HT-29 (cell line): Measurements from ENCODE around the gene RHOG. TPM values are rescaled to one million over a fixed set of nuclear protein-coding genes. Genes with fewer than 3 reads are reported as not detected.

Experiments
- DNase-seq: peaks from one replicate; pipeline ENCODE4 v3.0.0-alpha.2; 2015; ENCODE audit warnings: low spot score
- total RNA-seq: library from RNA; depleted of rRNA; stranded (reverse); fragments of >200 nt; shearing (Covaris generic); gene quantifications from 2 replicates; pipeline ENCODE4 v1.2.3, GENCODE V29; 2014

Gene RHOG
- total RNA-seq, 1 experiment from 2014 or later: 58.9 TPM

- DNase-seq: no peak
Measured at GRCh38 chr11:3859373-3859881, 18.7 kb upstream of the RHOG start.

- DNase-seq: no peak
Measured at GRCh38 chr11:3857628-3858027, 16.9 kb upstream of the RHOG start.

GRCh38 chr11:3856856-3857553, 16.2 kb upstream of the RHOG start:
- no peak for DNase-seq

DNA sequence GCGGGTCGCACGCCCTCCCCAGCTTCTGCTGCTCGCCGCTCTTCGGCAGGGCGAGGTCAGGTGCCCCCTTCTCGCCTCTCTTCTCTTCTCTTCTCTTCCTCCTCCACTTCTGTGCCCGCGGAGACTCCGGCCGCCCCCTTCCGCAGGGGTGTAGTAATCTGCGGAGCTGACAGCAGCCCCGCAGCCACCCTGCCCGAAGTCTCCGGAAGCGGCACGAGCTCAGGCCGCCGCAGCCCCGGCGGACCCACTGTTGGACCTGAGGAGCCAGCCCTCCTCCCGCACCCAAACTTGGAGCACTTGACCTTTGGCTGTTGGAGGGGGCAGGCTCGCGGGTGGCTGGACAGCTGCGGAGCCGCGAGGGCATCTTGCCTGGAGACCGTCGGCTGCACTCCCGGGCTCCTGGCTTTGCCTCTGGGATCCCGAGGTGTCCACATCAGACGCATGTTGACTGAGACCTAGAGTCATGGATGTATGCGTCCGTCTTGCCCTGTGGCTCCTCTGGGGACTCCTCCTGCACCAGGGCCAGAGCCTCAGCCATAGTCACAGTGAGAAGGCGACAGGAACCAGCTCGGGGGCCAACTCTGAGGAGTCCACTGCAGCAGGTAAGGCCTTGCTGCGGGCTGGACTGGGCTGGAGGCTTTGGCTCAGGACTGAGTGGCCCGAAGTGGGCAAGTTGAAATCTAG, 15.2 kb upstream of the RHOG start:
- DNase-seq: peak; percentile 72

- peak; percentile 98 for DNase-seq
Measured at GRCh38 chr11:3854977-3855807, 14.4 kb upstream of the RHOG start, which contains the start of gene STIM1. Gene STIM1, plus strand, starts transcription at chr11:3855664. Its CDS starts 607 bp downstream, at chr11:3856271.

- DNase-seq: no peak
Measured at GRCh38 chr11:3854660-3854976, 13.9 kb upstream of the RHOG start.

DNA sequence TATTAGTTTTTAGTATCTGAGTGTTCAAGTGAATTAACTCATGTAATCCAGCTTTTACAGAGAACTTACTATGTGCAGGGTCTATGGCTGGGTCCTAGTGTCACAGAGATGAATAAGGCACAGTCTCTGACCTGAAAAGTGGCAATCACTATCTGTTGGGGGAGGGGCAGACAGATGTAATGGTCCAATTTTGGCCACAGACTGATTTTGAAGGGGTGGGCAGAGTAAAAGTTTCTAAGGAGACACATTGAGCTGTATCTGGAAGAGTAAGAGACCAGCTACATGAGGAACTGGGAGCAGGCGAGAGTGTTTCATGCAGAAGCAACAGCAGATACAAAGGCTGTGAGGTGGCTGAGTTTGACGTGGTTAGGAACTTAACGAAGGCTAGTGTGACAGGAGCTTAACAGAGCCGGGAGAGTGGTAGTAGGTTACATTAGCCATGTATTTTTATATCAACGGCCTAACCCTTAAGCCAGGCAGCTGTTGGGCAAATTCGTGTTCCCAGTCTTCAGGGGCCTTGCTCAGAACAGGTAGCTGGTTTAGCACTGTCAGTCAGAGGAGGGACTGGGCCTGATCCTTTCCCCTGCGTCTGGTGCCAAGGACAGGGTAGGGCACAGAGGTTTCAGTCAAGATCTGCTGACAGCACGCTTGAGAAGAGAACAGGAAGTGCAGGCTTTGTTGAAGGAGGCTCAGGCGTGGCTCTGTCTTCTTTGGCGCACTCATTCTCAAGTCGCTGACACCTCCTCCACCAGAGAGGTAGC, 13.3 kb upstream of the RHOG start:
- DNase-seq: peak; percentile 26

DNA sequence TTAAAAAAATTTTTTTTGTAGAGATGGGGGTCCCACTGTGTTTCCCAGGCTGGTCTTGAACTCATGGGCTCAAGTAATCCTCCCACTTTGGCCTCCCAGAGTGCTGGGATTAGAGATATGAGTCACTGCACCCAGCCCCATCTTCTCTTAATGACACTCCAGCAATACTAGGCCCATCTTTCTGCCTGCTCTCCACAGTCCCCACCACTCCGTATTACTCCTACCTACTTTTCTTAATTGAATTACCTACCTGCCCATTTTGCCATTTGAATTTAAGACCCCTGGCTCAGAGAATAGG, 12.7 kb upstream of the RHOG start:
- DNase-seq: no peak

GRCh38 chr11:3849297-3849874, 8.6 kb upstream of the RHOG start:
- peak; percentile 85 for DNase-seq

- DNase-seq: no peak
Measured at GRCh38 chr11:3845670-3846069, 4.9 kb upstream of the RHOG start.

DNA sequence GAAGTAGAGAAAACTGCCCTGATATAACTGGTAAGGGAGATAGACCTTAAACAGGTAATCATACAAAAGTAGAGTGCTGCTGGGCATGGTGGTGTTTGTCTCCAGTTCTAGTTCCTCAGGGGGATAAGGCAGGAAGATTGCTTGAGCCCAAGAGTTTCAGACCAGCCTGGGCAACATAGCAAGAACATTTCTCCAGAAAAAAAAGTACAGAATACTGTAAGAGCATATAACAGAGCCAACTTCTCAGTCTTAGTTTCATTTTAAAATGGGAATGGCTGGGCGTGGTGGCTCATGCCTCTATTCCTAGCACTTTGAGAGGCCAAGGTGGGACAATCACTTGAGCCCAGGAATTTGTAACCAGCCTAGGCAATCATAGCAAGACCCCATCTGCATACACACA, 4.5 kb upstream of the RHOG start:
- DNase-seq: no peak

GRCh38 chr11:3843326-3843725, 2.6 kb upstream of the RHOG start:
- no peak for DNase-seq

DNA sequence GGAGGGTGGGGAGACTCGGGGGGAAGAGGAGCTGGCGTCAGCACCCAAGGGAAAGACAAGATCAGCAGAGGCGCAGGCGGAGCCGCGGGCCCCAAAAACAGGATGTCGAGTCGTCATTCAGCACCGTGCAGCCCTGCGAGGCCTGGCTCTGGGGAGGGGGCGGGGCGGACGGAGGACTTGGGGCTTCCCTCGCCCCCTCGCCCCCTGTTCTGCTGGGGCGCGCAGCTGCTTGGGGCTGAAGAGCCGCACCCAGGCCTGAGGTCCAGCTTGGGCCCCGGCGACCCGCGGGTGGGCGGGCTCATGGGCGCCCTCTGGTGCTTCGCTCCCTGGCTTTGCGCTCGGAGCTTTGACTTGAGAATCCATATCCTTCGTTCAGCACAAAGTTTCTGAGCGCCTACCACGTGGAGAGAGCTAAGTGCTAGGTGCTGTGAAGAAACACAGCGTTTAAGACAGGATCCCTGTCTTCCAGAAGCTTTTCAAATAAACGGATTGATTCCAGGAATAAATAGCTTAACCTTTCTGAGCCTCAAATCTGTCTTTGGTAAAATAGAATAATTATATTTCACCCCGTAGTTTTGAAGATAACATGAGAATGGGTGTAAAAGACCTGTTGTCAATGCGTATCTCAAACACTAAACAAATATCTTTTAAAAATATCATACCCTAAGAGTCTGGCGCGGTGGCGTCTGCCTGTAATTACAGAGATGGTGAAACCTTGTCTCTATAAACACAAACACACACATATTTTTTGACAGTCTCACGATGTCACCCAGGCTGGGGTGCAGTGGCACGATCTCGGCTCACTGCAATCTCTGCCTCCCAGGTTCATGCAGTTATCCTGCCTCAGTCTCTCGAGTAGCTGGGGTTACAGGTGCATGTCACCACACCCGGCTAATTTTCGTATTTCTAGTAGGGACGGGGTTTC, 929 bp upstream of the RHOG start:
- peak; percentile 96 for DNase-seq

DNA sequence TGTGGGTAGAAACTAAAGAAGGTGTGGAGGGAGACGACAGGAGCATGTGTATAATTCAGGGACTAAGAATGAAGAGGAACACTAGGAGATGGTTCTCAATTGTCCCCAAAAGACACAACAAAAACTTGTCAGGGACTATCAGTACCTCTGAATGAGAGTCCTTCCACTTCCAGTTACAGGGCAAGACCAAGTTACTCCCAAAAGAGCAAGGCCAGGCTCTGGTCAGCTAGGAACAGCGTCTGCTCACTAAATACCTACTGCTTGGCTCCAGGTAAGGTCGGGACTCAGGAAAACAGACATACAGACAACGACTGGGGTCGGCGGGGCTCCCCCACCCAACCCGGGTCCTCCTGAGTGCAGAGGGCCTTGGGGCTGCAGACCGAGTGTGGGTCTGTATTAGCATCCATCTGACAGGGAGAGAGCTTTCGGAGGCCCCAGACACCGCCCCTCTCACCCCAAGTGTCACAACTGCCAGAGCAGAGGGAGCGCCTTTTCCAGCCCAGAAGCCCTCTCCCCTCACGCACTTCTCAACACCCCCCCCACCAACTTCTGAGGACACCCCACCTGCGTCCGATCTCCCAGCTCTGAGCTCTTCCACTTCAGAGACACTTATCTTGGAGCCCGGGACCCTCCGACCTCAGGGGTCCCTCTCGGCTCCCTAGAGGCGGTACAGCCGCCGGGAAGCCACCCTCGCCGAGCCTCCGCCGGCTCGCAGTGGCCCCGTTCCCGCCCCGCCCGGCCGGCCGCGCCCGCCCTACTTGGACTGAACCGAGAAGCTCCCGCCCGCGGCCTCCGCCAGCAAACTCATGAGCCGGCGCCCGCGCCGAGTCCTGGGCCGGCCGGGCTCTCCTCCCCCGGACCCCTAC, 522 bp downstream of the RHOG start:
- DNase-seq: peak; percentile 63

- no peak for DNase-seq
Measured at GRCh38 chr11:3838504-3838903, 2.3 kb downstream of the RHOG start.

GRCh38 chr11:3837793-3838192, 3.0 kb downstream of the RHOG start:
- no peak for DNase-seq

GRCh38 chr11:3836903-3837302, 3.9 kb downstream of the RHOG start:
- no peak for DNase-seq

- DNase-seq: no peak
Measured at GRCh38 chr11:3835751-3836150, 5.0 kb downstream of the RHOG start.
